OCI-LY7 (cell line): ENCODE data around the gene UNC5B. TPM values are rescaled to one million over a fixed set of nuclear protein-coding genes. Genes with fewer than 3 reads are reported as not detected.

Experiments used
- BruUV-seq: library from RNA; stranded (reverse); fragments of 400-500 nt; replicated peaks from 2 replicates; lab custom pipeline; 2021; lab: Mats Ljungman, UMichigan
- CTCF ChIA-PET: fragments of 300-600 bp; sonication (Branson Sonifier 250); formaldehyde crosslinking; loops from one replicate; lab custom pipeline; 2022; ENCODE audit warnings: antibody characterized with exemption; ENCODE audit not compliant: unreplicated experiment; lab: Charles Lee
- POLR2A ChIA-PET: fragments of 300-600 bp; sonication (Branson Sonifier 250); formaldehyde crosslinking; loops from one replicate; lab custom pipeline; 2022; ENCODE audit warnings: antibody characterized with exemption; lab: Charles Lee
- DNase-seq: peaks from one replicate; pipeline ENCODE4 v3.0.0-alpha.2; 2015; ENCODE audit warnings: low spot score
- H2AFZ ChIP-seq: fragments of 200-600 bp; sonication (generic), shearing (Covaris generic); 2 replicates; pipeline ENCODE4 v1.6.1; 2014; ENCODE audit warnings: mild to moderate bottlenecking, antibody characterized with exemption, low read length, moderate library complexity
- H3K27ac ChIP-seq: fragments of 200-600 bp; sonication (generic); 2 replicates; pipeline ENCODE4 v1.5.1; 2014; ENCODE audit warnings: mixed run types, low read depth, mild to moderate bottlenecking, moderate library complexity, low read length, inconsistent platforms; ENCODE audit not compliant: poor library complexity, severe bottlenecking
- H3K36me3 ChIP-seq: fragments of 200-600 bp; sonication (generic); 2 replicates; pipeline ENCODE4 v1.6.1; 2014; ENCODE audit warnings: mild to moderate bottlenecking, antibody characterized with exemption, low read length, moderate library complexity, mixed read lengths; ENCODE audit not compliant: insufficient read depth
- H3K4me1 ChIP-seq: fragments of 200-600 bp; sonication (generic); 2 replicates; pipeline ENCODE4 v1.5.1; 2014; ENCODE audit warnings: mild to moderate bottlenecking, low read length; ENCODE audit not compliant: insufficient read depth, poor library complexity, severe bottlenecking
- H3K4me2 ChIP-seq: fragments of 200-600 bp; sonication (generic); 2 replicates; pipeline ENCODE4 v1.6.1; 2014; ENCODE audit warnings: mild to moderate bottlenecking, low read length
- H3K4me3 ChIP-seq: fragments of 200-600 bp; sonication (generic); 2 replicates; pipeline ENCODE4 v1.5.1; 2014; ENCODE audit warnings: mild to moderate bottlenecking, low read depth, low read length; ENCODE audit not compliant: poor library complexity, severe bottlenecking
- H3K79me2 ChIP-seq: fragments of 200-600 bp; sonication (generic); 2 replicates; pipeline ENCODE4 v1.6.1; 2016; ENCODE audit warnings: low read depth, mild to moderate bottlenecking, low read length, moderate library complexity, mixed read lengths; ENCODE audit not compliant: insufficient read depth
- H3K9me2 ChIP-seq: fragments of 200-600 bp; sonication (generic); 2 replicates; pipeline ENCODE4 v1.6.1; 2016; ENCODE audit warnings: mild to moderate bottlenecking, low read length, mixed read lengths; ENCODE audit not compliant: insufficient read depth
- H3K9me3 ChIP-seq: fragments of 200-600 bp; sonication (generic); 2 replicates; pipeline ENCODE4 v1.6.1; 2014; ENCODE audit warnings: mild to moderate bottlenecking, mixed run types, low read length, mixed read lengths
- H4K20me1 ChIP-seq: fragments of 200-600 bp; sonication (generic); 2 replicates; pipeline ENCODE4 v1.6.1; 2014; ENCODE audit warnings: mild to moderate bottlenecking, antibody characterized with exemption, low read length, moderate library complexity, mixed read lengths; ENCODE audit not compliant: insufficient read depth
- EZH2phosphoT487 ChIP-seq: fragments of 200-600 bp; sonication (generic); IDR thresholded peaks from 2 replicates; pipeline ENCODE4 v1.6.1; 2018; ENCODE audit warnings: low read depth, borderline replicate concordance, mild to moderate bottlenecking, mixed run types, antibody characterized with exemption, low read length, moderate library complexity, mixed read lengths
- intact Hi-C: fragments of 100-400 bp; cut with micrococcal nuclease; formaldehyde crosslinking; loops from one replicate; pipeline ENCODE4 v1.10.0; 2022; ENCODE audit not compliant: unreplicated experiment
- total RNA-seq, 2 experiments: library from RNA; depleted of rRNA in 1 of 2; stranded (reverse); fragments of >200 nt in 1 of 2; shearing (Covaris generic) in 1 of 2; gene quantifications; 2 replicates each; pipeline ENCODE4 v1.2.3, GENCODE V29; 2014 to 2022
- TF ChIP-seq, protein P1 (sequence below): fragments of 200-600 bp; sonication (generic); conservative IDR thresholded peaks from 2 replicates; pipeline ENCODE4 v1.5.1; 2014; ENCODE audit warnings: mild to moderate bottlenecking, antibody characterized with exemption, low read length, moderate library complexity, mixed read lengths

The UNC5B gene
- total RNA-seq, 2 experiments from 2014 or later: not detected

DNA sequence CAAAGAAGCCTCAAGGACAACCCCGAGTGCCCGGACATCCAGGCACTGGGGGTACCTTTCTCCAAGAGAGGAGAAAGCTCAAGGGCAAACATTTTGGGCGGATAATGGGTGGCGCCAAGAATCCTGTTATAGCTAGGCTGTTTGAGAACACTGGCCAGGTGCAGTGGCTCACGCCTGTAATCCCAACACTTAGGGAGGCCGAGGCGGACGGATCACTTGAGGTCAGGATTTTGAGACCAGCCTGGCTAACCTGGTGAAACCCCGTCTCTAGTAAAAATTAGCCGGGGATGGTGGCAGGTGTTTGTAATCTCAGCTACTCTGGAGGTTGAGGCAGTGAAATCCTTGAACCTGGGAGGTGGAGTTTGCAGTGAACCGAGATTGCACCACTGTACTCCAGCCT is 25.2 kb upstream of the UNC5B start:
- Histone ChIP-seq H3K9me2 (no peaks in the 10 kb centered on the region), H3K36me3 (no peaks in the 10 kb centered on the region), H2AFZ (no peak overlapping the region), H3K4me3 (no peak overlapping the region), H3K4me1 (no peaks in the 10 kb centered on the region), H3K9me3 (no peaks in the 10 kb centered on the region), H3K27ac (no peak overlapping the region), H4K20me1 (no peaks in the 10 kb centered on the region), H3K4me2 (no peak overlapping the region), H3K79me2 (no peaks in the 10 kb centered on the region)
- no peak for DNase-seq
- POLR2A ChIA-PET: no interaction called here
- no TSS peak for BruUV-seq
- intact Hi-C loops: no loop called here
- TF ChIP-seq EZH2phosphoT487: no peak
- TF ChIP-seq, protein P1, sequence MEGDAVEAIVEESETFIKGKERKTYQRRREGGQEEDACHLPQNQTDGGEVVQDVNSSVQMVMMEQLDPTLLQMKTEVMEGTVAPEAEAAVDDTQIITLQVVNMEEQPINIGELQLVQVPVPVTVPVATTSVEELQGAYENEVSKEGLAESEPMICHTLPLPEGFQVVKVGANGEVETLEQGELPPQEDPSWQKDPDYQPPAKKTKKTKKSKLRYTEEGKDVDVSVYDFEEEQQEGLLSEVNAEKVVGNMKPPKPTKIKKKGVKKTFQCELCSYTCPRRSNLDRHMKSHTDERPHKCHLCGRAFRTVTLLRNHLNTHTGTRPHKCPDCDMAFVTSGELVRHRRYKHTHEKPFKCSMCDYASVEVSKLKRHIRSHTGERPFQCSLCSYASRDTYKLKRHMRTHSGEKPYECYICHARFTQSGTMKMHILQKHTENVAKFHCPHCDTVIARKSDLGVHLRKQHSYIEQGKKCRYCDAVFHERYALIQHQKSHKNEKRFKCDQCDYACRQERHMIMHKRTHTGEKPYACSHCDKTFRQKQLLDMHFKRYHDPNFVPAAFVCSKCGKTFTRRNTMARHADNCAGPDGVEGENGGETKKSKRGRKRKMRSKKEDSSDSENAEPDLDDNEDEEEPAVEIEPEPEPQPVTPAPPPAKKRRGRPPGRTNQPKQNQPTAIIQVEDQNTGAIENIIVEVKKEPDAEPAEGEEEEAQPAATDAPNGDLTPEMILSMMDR: no peak
- CTCF ChIA-PET: no interaction called here

DNA sequence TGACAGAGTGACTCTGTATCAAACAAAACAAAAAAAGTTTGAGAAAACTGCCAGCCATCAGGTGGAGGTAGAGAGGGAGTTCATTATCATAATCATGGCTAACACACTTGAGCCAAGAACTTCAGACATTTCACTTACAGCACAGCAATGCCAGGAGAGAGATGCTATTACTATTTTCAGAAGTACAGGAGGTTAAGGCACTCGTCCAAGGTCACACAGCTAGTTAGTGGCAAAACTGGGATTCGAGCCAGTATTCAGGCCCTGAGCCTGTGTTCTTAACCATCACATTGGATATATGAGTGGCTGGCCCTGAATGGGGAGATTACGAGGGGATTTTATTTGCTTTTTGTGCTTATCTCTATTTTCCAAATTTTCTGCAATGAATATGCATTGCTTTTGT is 24.8 kb upstream of the UNC5B start:
- ChIA-PET POLR2A (no interaction called here), CTCF (no interaction called here)
- Histone ChIP-seq H3K4me1 (no peaks in the 10 kb centered on the region), H4K20me1 (no peaks in the 10 kb centered on the region), H3K4me3 (no peak overlapping the region), H3K27ac (no peak overlapping the region), H3K9me2 (no peaks in the 10 kb centered on the region), H3K4me2 (no peak overlapping the region), H3K79me2 (no peaks in the 10 kb centered on the region), H3K9me3 (no peaks in the 10 kb centered on the region), H2AFZ (no peak overlapping the region), H3K36me3 (no peaks in the 10 kb centered on the region)
- intact Hi-C loops: no loop called here
- no TSS peak for BruUV-seq
- DNase-seq: no peak
- TF ChIP-seq, protein P1: no peak
- TF ChIP-seq EZH2phosphoT487: no peak

DNA sequence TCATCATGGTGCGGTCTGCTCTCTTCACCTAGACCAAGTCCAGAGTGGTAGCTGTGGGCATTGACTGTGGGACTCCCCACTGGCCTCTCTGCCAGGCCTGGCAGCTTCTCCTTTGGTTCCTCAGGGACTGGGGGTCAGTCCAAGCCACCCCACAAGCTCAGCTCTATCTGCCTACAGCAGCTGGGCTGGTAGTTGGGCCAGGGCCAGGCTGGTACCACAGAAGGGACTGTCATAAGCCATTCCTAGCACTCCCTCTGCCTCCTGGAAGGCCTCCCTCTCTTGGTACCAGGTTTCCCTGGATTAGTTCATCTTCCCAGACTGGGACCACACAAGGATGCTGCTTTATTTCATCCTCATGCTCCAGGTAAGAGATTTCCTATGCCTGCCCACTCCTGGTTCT is 24.2 kb upstream of the UNC5B start:
- H3K79me2 ChIP-seq: no peaks in the 10 kb centered on the region
- TF ChIP-seq, protein P1: no peak
- TF ChIP-seq EZH2phosphoT487: no peak
- H3K9me2 ChIP-seq: no peaks in the 10 kb centered on the region
- ChIA-PET CTCF (no interaction called here), POLR2A (no interaction called here)
- no peaks in the 10 kb centered on the region for H4K20me1 ChIP-seq
- no peak overlapping the region for H2AFZ ChIP-seq
- no peak overlapping the region for H3K4me2 ChIP-seq
- no TSS peak for BruUV-seq
- H3K36me3 ChIP-seq: no peaks in the 10 kb centered on the region
- DNase-seq: no peak
- intact Hi-C loops: no loop called here
- H3K9me3 ChIP-seq: no peaks in the 10 kb centered on the region
- no peaks in the 10 kb centered on the region for H3K4me1 ChIP-seq
- no peak overlapping the region for H3K4me3 ChIP-seq
- no peak overlapping the region for H3K27ac ChIP-seq
